ENCODE data around the gene CABP2. TPM values are rescaled to one million over a fixed set of nuclear protein-coding genes. Genes with fewer than 3 reads are reported as not detected.

CABP2 gene
- total and polyA plus RNA-seq, 4 donors, result not detected

- TF ChIP-seq FOXA2 (IDR thresholded peaks at IDR 0.05) (peak; percentile 31), REST (IDR thresholded peaks at IDR 0.05) (peak; percentile 74), HNF4G (IDR thresholded peaks at IDR 0.05) (no peak), MAX (IDR thresholded peaks at IDR 0.05) (no peak), RAD21 (IDR thresholded peaks at IDR 0.05) (peak; percentile 66 to 68), RXRA (IDR thresholded peaks at IDR 0.05) (peak; percentile 77 to 84), EGR1 (IDR thresholded peaks at IDR 0.05; ENCODE audit: low read depth in 2 of 2) (no peak), JUND (IDR thresholded peaks at IDR 0.05) (peak in 1 of 2 donors; percentile 35), TAF1 (conservative IDR thresholded peaks at IDR 0.05) (peak; percentile 41), CTCF (IDR thresholded peaks at IDR 0.05; ENCODE audit: low read depth, low read length, missing input control) (peak; percentile 56), SP1 (IDR thresholded peaks at IDR 0.05) (peak; percentile 95), HNF4A (conservative IDR thresholded peaks at IDR 0.05) (peak; percentile 62 to 64), GABPA (IDR thresholded peaks at IDR 0.05 in 1 of 2, conservative IDR thresholded peaks at IDR 0.05 in 1 of 2) (peak in 1 of 2 donors; percentile 37), NR2F2 (IDR thresholded peaks at IDR 0.05) (peak; percentile 21), ATF3 (IDR thresholded peaks at IDR 0.05) (no peak), ZBTB33 (IDR thresholded peaks at IDR 0.05) (no peak), FOXA1 (IDR thresholded peaks at IDR 0.05) (peak; percentile 12), YY1 (IDR thresholded peaks at IDR 0.05) (peak; percentile 79)
- WGBS, result 23% methylated on average over 8 of the region's 8 CpGs
- Histone ChIP-seq H3K4me1 (ENCODE audit: control insufficient read depth in 4 of 4, insufficient read depth in 4 of 4, low read length in 3 of 4) (peaks cover 8 to 9% (median 9%) of the 10 kb centered on the region in 4 donors), H3K36me3 (ENCODE audit: control insufficient read depth in 4 of 4, insufficient read depth in 3 of 4, low read depth in 1 of 4, low read length in 3 of 4) (no peaks in the 10 kb centered on the region), H3K27ac (ENCODE audit: low read depth in 1 of 2, low read length in 2 of 2) (peak overlapping the region; percentile 10 to 47), H3K9ac (ENCODE audit: low read depth in 1 of 2, low read length in 2 of 2) (no peak overlapping the region), H3K9me3 (ENCODE audit: control insufficient read depth in 4 of 4, low read length in 3 of 4) (no peaks in the 10 kb centered on the region), H3K27me3 (ENCODE audit: control insufficient read depth in 4 of 4, insufficient read depth in 4 of 4, low read length in 3 of 4) (no peaks in the 10 kb centered on the region), H3K4me3 (ENCODE audit: low read depth in 1 of 3, low read length in 3 of 3) (no peak overlapping the region)
- DNase-seq (ENCODE audit: low spot score), result peak; percentile 55
Measured at GRCh38 chr11:67545280-67545679, 22.0 kb upstream of the CABP2 start.
